ENCODE data around the gene MRPS2. TPM values are rescaled to one million over a fixed set of nuclear protein-coding genes. Genes with fewer than 3 reads are reported as not detected.

The MRPS2 gene
- total and polyA plus RNA-seq, 2 experiments from 2014 or later = 22.4 to 59.1 TPM

DNA sequence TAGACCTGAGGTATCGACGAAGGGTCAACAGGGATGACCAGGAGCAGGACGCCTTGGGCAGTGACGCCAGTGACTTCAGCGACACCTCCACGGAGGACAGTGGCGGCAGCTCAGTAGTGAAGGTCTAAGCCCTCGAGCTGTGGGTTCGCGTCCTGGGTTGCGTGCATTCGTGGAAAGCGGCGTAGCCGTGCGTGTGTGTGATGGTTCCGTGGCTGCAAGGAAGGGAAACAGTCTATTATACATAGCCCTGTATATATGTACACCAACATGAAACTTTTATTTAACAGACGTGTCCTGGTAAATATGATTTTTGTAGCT, 12.5 kb upstream of the MRPS2 start:
- no peaks in the 10 kb centered on the region for H3K27me3 ChIP-seq
- 98% methylated on average over 18 of the region's 18 CpGs for WGBS (ENCODE audit: low lambda C conversion rate, missing lambda C conversion rate)

DNA sequence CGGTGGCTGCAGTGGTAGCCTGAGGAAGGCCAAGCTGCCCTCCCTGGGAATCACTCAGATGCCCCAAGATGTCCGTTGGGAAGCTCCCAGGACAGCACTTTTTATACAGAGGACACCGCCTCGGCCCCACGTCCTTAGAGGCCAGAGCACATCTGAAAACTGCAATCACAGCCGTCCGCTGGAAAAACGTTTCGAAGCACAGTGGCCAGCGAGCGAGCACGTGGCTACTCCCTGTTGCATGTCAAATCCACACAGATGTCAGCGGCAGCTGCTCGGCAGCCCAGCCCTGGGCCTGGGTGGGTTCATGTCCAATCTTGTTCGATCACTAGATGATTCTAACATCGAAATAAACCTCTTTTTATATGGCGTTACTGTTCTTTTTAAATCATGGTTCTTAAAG, 12.0 kb upstream of the MRPS2 start:
- Histone ChIP-seq H3K4me3 (no peak overlapping the region), H4K20me1 (ENCODE audit: insufficient read depth, poor library complexity, severe bottlenecking) (no peaks in the 10 kb centered on the region), H3K79me2 (peaks cover 1% of the 10 kb centered on the region), H3K27ac (no peak overlapping the region), H3K27me3 (no peaks in the 10 kb centered on the region), H3K9me2 (replicated peaks; ENCODE audit: insufficient read depth) (no peaks in the 10 kb centered on the region), H2AFZ (no peak overlapping the region), H3K4me1 (ENCODE audit: insufficient read depth) (no peaks in the 10 kb centered on the region), H3K36me3 (replicated peaks; ENCODE audit: insufficient read depth, low read depth) (no peaks in the 10 kb centered on the region), H3K4me2 (no peak overlapping the region), H3K9me3 (ENCODE audit: low read depth) (no peaks in the 10 kb centered on the region)
- WGBS (ENCODE audit: low lambda C conversion rate, missing lambda C conversion rate) = 95% methylated on average over 17 of the region's 17 CpGs
- no peak for DNase-seq (ENCODE audit: low spot score)
- TF ChIP-seq, protein P1, sequence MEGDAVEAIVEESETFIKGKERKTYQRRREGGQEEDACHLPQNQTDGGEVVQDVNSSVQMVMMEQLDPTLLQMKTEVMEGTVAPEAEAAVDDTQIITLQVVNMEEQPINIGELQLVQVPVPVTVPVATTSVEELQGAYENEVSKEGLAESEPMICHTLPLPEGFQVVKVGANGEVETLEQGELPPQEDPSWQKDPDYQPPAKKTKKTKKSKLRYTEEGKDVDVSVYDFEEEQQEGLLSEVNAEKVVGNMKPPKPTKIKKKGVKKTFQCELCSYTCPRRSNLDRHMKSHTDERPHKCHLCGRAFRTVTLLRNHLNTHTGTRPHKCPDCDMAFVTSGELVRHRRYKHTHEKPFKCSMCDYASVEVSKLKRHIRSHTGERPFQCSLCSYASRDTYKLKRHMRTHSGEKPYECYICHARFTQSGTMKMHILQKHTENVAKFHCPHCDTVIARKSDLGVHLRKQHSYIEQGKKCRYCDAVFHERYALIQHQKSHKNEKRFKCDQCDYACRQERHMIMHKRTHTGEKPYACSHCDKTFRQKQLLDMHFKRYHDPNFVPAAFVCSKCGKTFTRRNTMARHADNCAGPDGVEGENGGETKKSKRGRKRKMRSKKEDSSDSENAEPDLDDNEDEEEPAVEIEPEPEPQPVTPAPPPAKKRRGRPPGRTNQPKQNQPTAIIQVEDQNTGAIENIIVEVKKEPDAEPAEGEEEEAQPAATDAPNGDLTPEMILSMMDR (IDR thresholded peaks at IDR 0.05; ENCODE audit: poor library complexity) = no peak
- TF ChIP-seq EZH2phosphoT487 (IDR thresholded peaks at IDR 0.05; ENCODE audit: low read depth, severe bottlenecking, unreplicated experiment) (no peak), EZH2 (IDR thresholded peaks at IDR 0.05; ENCODE audit: borderline replicate concordance) (no peak)

More for the DNA sequence above, 12.5 kb upstream of the MRPS2 start:
- no peak overlapping the region for H3K4me2 ChIP-seq
- no peaks in the 10 kb centered on the region for H3K36me3 ChIP-seq (replicated peaks; ENCODE audit: insufficient read depth, low read depth)
- no peak overlapping the region for H3K27ac ChIP-seq
- no peak overlapping the region for H2AFZ ChIP-seq
- TF ChIP-seq, protein P1 (IDR thresholded peaks at IDR 0.05; ENCODE audit: poor library complexity) = no peak
- TF ChIP-seq EZH2 (IDR thresholded peaks at IDR 0.05; ENCODE audit: borderline replicate concordance) (no peak), EZH2phosphoT487 (IDR thresholded peaks at IDR 0.05; ENCODE audit: low read depth, severe bottlenecking, unreplicated experiment) (no peak)
- H3K9me3 ChIP-seq (ENCODE audit: low read depth) = no peaks in the 10 kb centered on the region
- H3K4me1 ChIP-seq (ENCODE audit: insufficient read depth) = no peaks in the 10 kb centered on the region
- H3K79me2 ChIP-seq = peaks cover 6% of the 10 kb centered on the region
- no peak for DNase-seq (ENCODE audit: low spot score)
- H3K9me2 ChIP-seq (replicated peaks; ENCODE audit: insufficient read depth) = no peaks in the 10 kb centered on the region
- H3K4me3 ChIP-seq = no peak overlapping the region
- H4K20me1 ChIP-seq (ENCODE audit: insufficient read depth, poor library complexity, severe bottlenecking) = no peaks in the 10 kb centered on the region

DNA sequence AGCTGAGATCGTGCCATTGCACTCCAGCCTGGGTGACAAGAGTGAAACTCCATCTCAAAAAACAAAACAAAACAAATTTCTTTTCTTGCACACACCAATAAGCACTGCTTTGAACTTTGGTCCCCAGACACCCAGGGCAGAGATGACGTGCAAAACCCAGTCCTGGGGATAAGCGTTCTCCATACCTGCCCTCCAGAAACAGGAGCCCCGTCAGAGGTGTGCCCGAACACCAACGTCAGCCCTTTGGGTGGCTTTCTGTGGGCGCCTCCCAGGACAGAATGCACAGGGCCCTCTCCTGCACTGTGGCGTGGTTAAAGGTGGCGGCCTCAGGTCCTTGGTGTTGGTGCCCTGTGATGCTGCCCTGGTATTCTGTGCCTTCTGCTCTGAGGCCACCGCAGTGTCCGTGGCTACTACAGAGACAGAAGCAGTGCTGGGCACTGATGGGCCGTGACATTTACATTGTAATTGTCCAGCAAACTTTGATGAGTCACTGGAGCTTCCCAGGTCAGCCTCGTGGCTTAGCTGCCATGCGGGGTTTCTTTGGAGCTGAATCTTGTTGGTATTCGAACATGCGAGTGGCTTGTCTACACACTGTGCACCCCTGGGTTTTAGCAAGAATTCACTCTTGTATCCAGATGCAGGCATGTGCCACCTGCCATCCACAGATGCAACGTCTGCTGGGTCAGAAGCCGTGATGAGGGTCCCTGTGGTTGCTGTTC, 11.1 kb upstream of the MRPS2 start:
- Histone ChIP-seq H3K9me2 (replicated peaks; ENCODE audit: insufficient read depth) (no peaks in the 10 kb centered on the region), H3K27me3 (no peaks in the 10 kb centered on the region), H3K27ac (no peak overlapping the region), H2AFZ (no peak overlapping the region), H3K4me1 (ENCODE audit: insufficient read depth) (no peaks in the 10 kb centered on the region), H3K4me3 (no peak overlapping the region), H3K36me3 (replicated peaks; ENCODE audit: insufficient read depth, low read depth) (no peaks in the 10 kb centered on the region), H3K79me2 (no peaks in the 10 kb centered on the region), H3K4me2 (no peak overlapping the region), H3K9me3 (ENCODE audit: low read depth) (no peaks in the 10 kb centered on the region), H4K20me1 (ENCODE audit: insufficient read depth, poor library complexity, severe bottlenecking) (no peaks in the 10 kb centered on the region)
- no peak for DNase-seq (ENCODE audit: low spot score)
- TF ChIP-seq EZH2phosphoT487 (IDR thresholded peaks at IDR 0.05; ENCODE audit: low read depth, severe bottlenecking, unreplicated experiment) (no peak), EZH2 (IDR thresholded peaks at IDR 0.05; ENCODE audit: borderline replicate concordance) (no peak)
- TF ChIP-seq, protein P1 (IDR thresholded peaks at IDR 0.05; ENCODE audit: poor library complexity) = no peak
- 95% methylated on average over 18 of the region's 18 CpGs for WGBS (ENCODE audit: low lambda C conversion rate, missing lambda C conversion rate)
